Activated naive CD8-positive, alpha-beta T cell treated with anti-CD3 and anti-CD28 coated beads, Interleukin-2, amount 10 ng/mL, durations not matched to agents 7 days and 5 days (primary cell): ENCODE data around the gene BMPR1A. TPM values are rescaled to one million over a fixed set of nuclear protein-coding genes. Genes with fewer than 3 reads are reported as not detected.

Experiments
- ATAC-seq: fragments of 150-1000 bp; cut with Tn5 transposase; one replicate; pipeline ENCODE4 v1.10.0; 2021; ENCODE audit warnings: low read depth, moderate library complexity
- POLR2A ChIA-PET: fragments of 350-600 bp; sonication (Branson Sonifier 250); formaldehyde crosslinking; loops from one replicate; lab custom pipeline; 2021; ENCODE audit warnings: antibody characterized with exemption; lab: Charles Lee
- DNase-seq: peaks from one replicate; pipeline ENCODE4 v3.0.0; 2021
- H3K27ac Mint-ChIP-seq: one replicate; pipeline ENCODE4 v1.8.0; 2022; ENCODE audit warnings: mild to moderate bottlenecking, mixed read lengths
- H3K27me3 Mint-ChIP-seq: one replicate; pipeline ENCODE4 v1.8.0; 2022; ENCODE audit warnings: mild to moderate bottlenecking, moderate library complexity, mixed read lengths
- H3K36me3 Mint-ChIP-seq: one replicate; pipeline ENCODE4 v1.8.0; 2021; ENCODE audit warnings: mild to moderate bottlenecking, mixed read lengths
- H3K4me1 Mint-ChIP-seq: one replicate; pipeline ENCODE4 v1.8.0; 2021; ENCODE audit warnings: mixed read lengths
- H3K4me3 Mint-ChIP-seq: one replicate; pipeline ENCODE4 v1.8.0; 2022; ENCODE audit warnings: mild to moderate bottlenecking, moderate library complexity, mixed read lengths
- H3K9me3 Mint-ChIP-seq: one replicate; pipeline ENCODE4 v1.8.0; 2021; ENCODE audit warnings: mixed read lengths
- total RNA-seq, 2 experiments: library from RNA; stranded (reverse); gene quantifications; one replicate each; pipeline ENCODE4 v1.2.3, GENCODE V29; 2021

The BMPR1A gene
- total RNA-seq, 2 experiments from 2014 or later = 13.3 to 15.0 TPM

GRCh38 chr10:86716466-86716865 is 40.0 kb upstream of the BMPR1A start:
- no peaks in the 10 kb centered on the region for H3K36me3 Mint-ChIP-seq
- no peak overlapping the region for H3K4me3 Mint-ChIP-seq
- no peak for DNase-seq
- no peak for ATAC-seq
- no peaks in the 10 kb centered on the region for H3K9me3 Mint-ChIP-seq
- no peak overlapping the region for H3K27ac Mint-ChIP-seq
- H3K4me1 Mint-ChIP-seq = peaks cover 4% of the 10 kb centered on the region
- POLR2A ChIA-PET = no interaction called here
- H3K27me3 Mint-ChIP-seq = peaks cover 11% of the 10 kb centered on the region

GRCh38 chr10:86718556-86718955 is 37.9 kb upstream of the BMPR1A start:
- Mint-ChIP-seq H3K27me3 (peaks cover 16% of the 10 kb centered on the region), H3K9me3 (no peaks in the 10 kb centered on the region), H3K36me3 (no peaks in the 10 kb centered on the region), H3K4me1 (peaks cover 5% of the 10 kb centered on the region), H3K4me3 (no peak overlapping the region), H3K27ac (no peak overlapping the region)
- ATAC-seq = no peak
- POLR2A ChIA-PET = no interaction called here
- DNase-seq = no peak

GRCh38 chr10:86721232-86721631 is 35.2 kb upstream of the BMPR1A start:
- DNase-seq = no peak
- Mint-ChIP-seq H3K4me3 (no peak overlapping the region), H3K36me3 (no peaks in the 10 kb centered on the region), H3K4me1 (peaks cover 6% of the 10 kb centered on the region), H3K27me3 (peaks cover 25% of the 10 kb centered on the region), H3K27ac (no peak overlapping the region), H3K9me3 (no peaks in the 10 kb centered on the region)
- no peak for ATAC-seq
- POLR2A ChIA-PET = interaction anchor here (2.0 kb wide), 1 partner anchor 10 kb away, joined by 5 read pairs; no protein-coding TSS in a partner anchor

- H3K27ac Mint-ChIP-seq = no peak overlapping the region
- peaks cover 6% of the 10 kb centered on the region for H3K4me1 Mint-ChIP-seq
- H3K9me3 Mint-ChIP-seq = no peaks in the 10 kb centered on the region
- H3K27me3 Mint-ChIP-seq = peaks cover 27% of the 10 kb centered on the region
- H3K4me3 Mint-ChIP-seq = no peak overlapping the region
- POLR2A ChIA-PET = no interaction called here
- no peaks in the 10 kb centered on the region for H3K36me3 Mint-ChIP-seq
- DNase-seq (no peak), ATAC-seq (peak; percentile 66)
These were observed 33.4 kb upstream of the BMPR1A start for GRCh38 chr10:86723009-86723408.

GRCh38 chr10:86724445-86724844 is 32.0 kb upstream of the BMPR1A start:
- Mint-ChIP-seq H3K27me3 (peaks cover 32% of the 10 kb centered on the region), H3K36me3 (no peaks in the 10 kb centered on the region), H3K4me1 (peaks cover 6% of the 10 kb centered on the region), H3K27ac (no peak overlapping the region), H3K4me3 (no peak overlapping the region), H3K9me3 (no peaks in the 10 kb centered on the region)
- ATAC-seq (no peak), DNase-seq (no peak)
- POLR2A ChIA-PET = no interaction called here

- Mint-ChIP-seq H3K4me1 (peaks cover 6% of the 10 kb centered on the region), H3K27ac (no peak overlapping the region), H3K9me3 (no peaks in the 10 kb centered on the region), H3K36me3 (no peaks in the 10 kb centered on the region), H3K4me3 (no peak overlapping the region), H3K27me3 (peaks cover 24% of the 10 kb centered on the region)
- ATAC-seq (no peak), DNase-seq (no peak)
- POLR2A ChIA-PET = interaction anchor here (1.0 kb wide), 1 partner anchor 11 kb away, joined by 3 read pairs; no protein-coding TSS in a partner anchor
These were observed 30.3 kb upstream of the BMPR1A start for GRCh38 chr10:86725980-86726676.

- no peaks in the 10 kb centered on the region for H3K36me3 Mint-ChIP-seq
- H3K27me3 Mint-ChIP-seq = peaks cover 20% of the 10 kb centered on the region
- ATAC-seq (no peak), DNase-seq (no peak)
- no peak overlapping the region for H3K27ac Mint-ChIP-seq
- no peaks in the 10 kb centered on the region for H3K9me3 Mint-ChIP-seq
- H3K4me3 Mint-ChIP-seq = no peak overlapping the region
- POLR2A ChIA-PET = interaction anchor here (1.0 kb wide), 1 partner anchor 11 kb away, joined by 3 read pairs; no protein-coding TSS in a partner anchor
- H3K4me1 Mint-ChIP-seq = peaks cover 6% of the 10 kb centered on the region
These were observed 29.8 kb upstream of the BMPR1A start for GRCh38 chr10:86726677-86726999.

GRCh38 chr10:86727470-86727869 is 28.9 kb upstream of the BMPR1A start:
- Mint-ChIP-seq H3K9me3 (no peaks in the 10 kb centered on the region), H3K4me3 (no peak overlapping the region), H3K27ac (no peak overlapping the region), H3K4me1 (peaks cover 6% of the 10 kb centered on the region), H3K36me3 (no peaks in the 10 kb centered on the region), H3K27me3 (peaks cover 16% of the 10 kb centered on the region)
- POLR2A ChIA-PET = no interaction called here
- ATAC-seq = no peak
- DNase-seq = no peak

- no peaks in the 10 kb centered on the region for H3K9me3 Mint-ChIP-seq
- H3K4me3 Mint-ChIP-seq = no peak overlapping the region
- no peak overlapping the region for H3K27ac Mint-ChIP-seq
- H3K36me3 Mint-ChIP-seq = no peaks in the 10 kb centered on the region
- H3K27me3 Mint-ChIP-seq = peaks cover 16% of the 10 kb centered on the region
- ATAC-seq (no peak), DNase-seq (no peak)
- POLR2A ChIA-PET = no interaction called here
- H3K4me1 Mint-ChIP-seq = peaks cover 6% of the 10 kb centered on the region
These were observed 28.4 kb upstream of the BMPR1A start for GRCh38 chr10:86728056-86728455.

GRCh38 chr10:86729677-86730076 is 26.7 kb upstream of the BMPR1A start:
- peaks cover 16% of the 10 kb centered on the region for H3K27me3 Mint-ChIP-seq
- no peak overlapping the region for H3K4me3 Mint-ChIP-seq
- no peaks in the 10 kb centered on the region for H3K36me3 Mint-ChIP-seq
- H3K9me3 Mint-ChIP-seq = no peaks in the 10 kb centered on the region
- DNase-seq (no peak), ATAC-seq (no peak)
- H3K27ac Mint-ChIP-seq = no peak overlapping the region
- H3K4me1 Mint-ChIP-seq = no peaks in the 10 kb centered on the region
- POLR2A ChIA-PET = no interaction called here

- Mint-ChIP-seq H3K36me3 (no peaks in the 10 kb centered on the region), H3K27ac (no peak overlapping the region), H3K4me3 (no peak overlapping the region), H3K4me1 (no peaks in the 10 kb centered on the region), H3K27me3 (peaks cover 18% of the 10 kb centered on the region), H3K9me3 (no peaks in the 10 kb centered on the region)
- POLR2A ChIA-PET = no interaction called here
- ATAC-seq (no peak), DNase-seq (no peak)
These were observed 26.2 kb upstream of the BMPR1A start for GRCh38 chr10:86730227-86730626.

- no peaks in the 10 kb centered on the region for H3K36me3 Mint-ChIP-seq
- H3K4me1 Mint-ChIP-seq = no peaks in the 10 kb centered on the region
- H3K27me3 Mint-ChIP-seq = peaks cover 7% of the 10 kb centered on the region
- no peak for DNase-seq
- H3K4me3 Mint-ChIP-seq = no peak overlapping the region
- H3K9me3 Mint-ChIP-seq = no peaks in the 10 kb centered on the region
- POLR2A ChIA-PET = no interaction called here
- ATAC-seq = no peak
- H3K27ac Mint-ChIP-seq = no peak overlapping the region
These were observed 23.6 kb upstream of the BMPR1A start for GRCh38 chr10:86732771-86733170.

GRCh38 chr10:86733260-86733671 is 23.2 kb upstream of the BMPR1A start:
- Mint-ChIP-seq H3K27me3 (peaks cover 7% of the 10 kb centered on the region), H3K36me3 (no peaks in the 10 kb centered on the region), H3K9me3 (no peaks in the 10 kb centered on the region), H3K4me3 (no peak overlapping the region), H3K4me1 (no peaks in the 10 kb centered on the region), H3K27ac (no peak overlapping the region)
- ATAC-seq (no peak), DNase-seq (no peak)
- POLR2A ChIA-PET = no interaction called here

- ATAC-seq = no peak
- POLR2A ChIA-PET = no interaction called here
- no peak overlapping the region for H3K27ac Mint-ChIP-seq
- no peak for DNase-seq
- no peaks in the 10 kb centered on the region for H3K36me3 Mint-ChIP-seq
- no peaks in the 10 kb centered on the region for H3K4me1 Mint-ChIP-seq
- H3K4me3 Mint-ChIP-seq = no peak overlapping the region
- H3K27me3 Mint-ChIP-seq = peaks cover 4% of the 10 kb centered on the region
- no peaks in the 10 kb centered on the region for H3K9me3 Mint-ChIP-seq
These were observed 22.0 kb upstream of the BMPR1A start for GRCh38 chr10:86734207-86734988.
